T-helper 2 cell (primary cell): ENCODE measurements around the gene CEACAM1.
"Not testable (repeated sequence)": the region's sequence is repeated elsewhere in the genome, so short reads cannot be mapped to it uniquely, and the experiment has no call there.

Experiments
- DNase-seq, 5 experiments: peaks; one replicate each; pipeline versions ENCODE4 v3.0.0 to v3.0.0-alpha.2; 2012 to 2022

Gene CEACAM1

DNA sequence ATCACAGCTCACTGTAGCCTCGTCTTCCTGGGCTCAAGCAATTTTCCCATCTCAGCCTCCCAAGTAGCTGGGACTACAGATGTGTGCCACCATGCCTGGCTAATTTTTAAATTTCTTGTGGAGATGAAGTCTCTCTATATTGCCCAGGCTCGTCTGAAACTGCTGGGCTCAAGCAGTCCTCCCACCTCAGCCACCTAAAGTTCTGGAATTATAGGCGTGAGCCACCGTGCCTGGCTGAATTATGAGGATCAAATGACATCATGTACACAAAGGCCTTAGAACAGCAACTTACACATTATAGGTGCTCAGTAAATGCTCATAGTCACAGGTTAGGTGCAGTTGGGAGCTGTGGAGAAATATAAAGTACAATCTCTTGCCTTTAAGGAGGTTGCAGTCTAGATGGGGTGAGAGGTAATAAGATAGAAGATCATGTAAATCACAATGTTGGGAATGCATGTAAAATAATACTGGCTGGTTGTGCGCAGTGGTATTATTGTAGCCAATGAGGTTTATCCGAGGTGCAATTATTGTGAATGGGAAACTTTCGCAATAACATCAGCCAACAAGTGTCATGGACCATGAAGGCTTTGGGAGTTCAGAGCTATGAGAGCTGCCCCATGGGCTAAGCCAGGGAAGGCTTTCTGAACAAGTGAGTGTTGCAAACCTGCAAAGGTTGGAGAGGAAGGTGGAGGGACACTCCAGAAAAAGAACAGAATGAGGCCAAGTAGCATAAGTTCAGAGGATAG lies 55.7 kb downstream of the CEACAM1 start:
- no peak for DNase-seq

DNA sequence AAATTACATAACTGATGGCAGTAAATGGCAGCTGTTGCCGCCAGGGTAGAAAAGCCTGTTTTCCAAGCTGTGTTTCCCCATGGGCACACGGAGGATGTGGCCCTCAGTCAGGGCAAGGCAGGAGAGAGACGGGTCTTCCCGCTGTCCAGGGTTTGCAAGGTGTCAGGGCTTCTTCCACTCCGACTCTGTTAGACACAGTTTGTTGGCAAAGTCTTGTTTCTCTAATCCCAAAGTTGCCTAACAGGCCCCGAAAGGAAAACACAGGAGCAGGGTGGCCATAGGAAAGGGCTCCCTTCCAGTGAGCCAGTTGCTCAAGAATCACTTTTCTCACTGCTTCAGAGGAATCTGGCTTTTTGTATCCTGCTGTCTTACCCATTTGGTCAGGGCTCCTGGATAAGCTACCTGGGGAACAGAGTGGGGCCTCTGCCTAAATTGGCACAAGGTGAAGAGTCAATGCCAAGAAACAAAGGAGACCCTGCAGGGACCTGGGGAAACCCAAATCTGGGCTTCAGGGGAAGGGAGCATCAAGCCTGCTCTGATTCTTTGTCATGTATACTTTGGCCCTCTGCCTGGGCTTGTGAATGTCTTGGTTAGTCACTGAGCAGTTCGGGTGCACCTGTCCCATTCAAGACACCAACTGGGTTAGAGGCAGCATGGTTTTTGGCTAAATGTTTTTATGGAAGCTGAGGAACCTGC lies 56.6 kb downstream of the CEACAM1 start:
- DNase-seq: no peak

DNA sequence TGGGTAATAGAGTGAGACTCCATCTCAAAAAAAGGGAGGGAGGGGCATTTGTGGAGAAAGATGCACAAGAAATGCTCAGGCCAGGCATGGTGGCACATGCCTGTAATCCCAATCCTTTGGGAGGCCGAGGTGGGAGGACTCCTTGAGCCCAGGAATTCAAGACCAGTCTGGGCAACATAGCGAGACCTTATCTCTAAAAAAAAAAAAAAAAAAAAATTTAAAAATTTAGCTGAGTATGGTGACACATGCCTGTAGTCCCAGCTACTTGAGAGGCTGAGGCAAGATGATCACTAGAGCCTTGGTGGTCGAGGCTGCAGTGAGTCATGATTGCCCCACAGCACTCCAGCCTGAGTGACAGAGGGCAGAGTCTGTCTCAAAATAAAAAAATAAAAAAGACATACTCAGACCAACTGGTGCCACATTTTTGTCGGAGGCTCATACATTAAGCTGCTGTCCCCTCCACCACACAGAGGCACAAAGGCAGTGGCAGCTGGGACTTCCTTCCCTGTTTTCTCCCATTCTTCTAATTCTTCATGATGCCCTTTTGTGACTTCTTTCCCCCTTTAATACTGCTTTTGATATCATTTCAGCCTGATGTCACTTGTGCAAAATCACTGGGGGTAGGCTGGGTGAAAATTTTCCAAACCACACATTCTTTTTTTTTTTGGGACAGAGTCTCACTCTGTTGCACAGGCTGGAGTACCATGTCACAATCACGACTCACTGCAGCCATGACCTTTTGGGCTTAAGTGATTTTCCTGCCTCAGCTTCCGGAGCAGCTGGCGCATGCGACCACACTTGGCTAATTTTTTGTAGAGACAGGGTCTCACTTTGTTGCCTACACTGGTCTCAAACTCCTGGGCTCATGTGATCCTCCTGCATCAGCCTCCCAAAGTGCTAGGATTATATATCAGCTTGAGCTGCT lies 58.7 kb downstream of the CEACAM1 start:
- DNase-seq: no peak

DNA sequence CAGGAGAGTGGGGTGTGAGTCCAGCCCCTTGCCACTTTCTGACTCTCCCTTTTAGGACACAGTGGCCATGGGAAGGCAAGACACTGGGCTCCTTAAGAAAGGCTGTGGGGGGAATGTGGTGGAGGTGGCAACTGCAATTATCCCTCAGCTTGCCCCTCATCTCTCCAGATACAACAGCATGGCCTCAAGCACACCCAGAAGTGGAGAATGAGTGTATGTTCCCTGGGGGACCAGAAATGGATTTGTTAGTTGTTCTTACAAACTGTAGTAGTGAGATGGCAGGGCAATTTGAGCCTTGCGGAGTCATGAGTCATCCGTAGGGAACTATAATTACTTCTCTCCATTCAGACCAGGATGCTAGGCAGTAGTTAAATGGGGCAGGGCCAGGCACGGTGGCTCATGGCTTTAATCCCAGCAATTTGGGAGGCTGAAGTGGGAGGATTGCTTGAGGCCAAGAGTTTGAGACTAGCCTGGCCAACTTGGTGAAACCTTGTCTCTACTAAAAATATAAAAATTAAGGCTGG lies 59.9 kb downstream of the CEACAM1 start:
- DNase-seq: no peak

DNA sequence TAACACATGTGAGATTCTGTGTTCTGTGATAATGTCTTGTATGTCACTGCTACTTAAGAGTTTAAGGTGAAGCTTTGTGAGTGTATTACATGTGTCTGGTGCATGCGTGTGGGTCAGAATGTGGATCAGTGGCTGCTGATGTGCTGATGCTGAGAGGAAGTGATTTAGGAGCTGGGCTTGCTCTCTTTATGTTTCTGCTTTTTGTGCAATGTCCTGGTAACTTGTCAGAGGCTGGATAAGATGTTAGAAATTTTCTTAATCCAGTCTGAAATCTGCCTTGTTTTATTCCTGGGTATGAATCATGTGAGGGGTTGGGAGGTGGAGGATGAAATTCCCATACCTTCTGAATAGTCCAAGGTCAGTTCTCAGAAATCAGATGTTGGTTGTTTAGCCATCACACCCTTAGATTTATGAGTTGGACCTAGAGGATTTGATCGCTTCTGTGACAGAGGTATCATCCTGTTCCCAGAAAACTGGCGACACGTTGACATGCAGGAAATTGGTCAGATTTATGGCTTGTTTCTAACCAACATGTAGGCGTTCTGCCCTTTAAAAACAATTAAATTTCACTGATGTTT lies 61.0 kb downstream of the CEACAM1 start:
- DNase-seq: no peak

DNA sequence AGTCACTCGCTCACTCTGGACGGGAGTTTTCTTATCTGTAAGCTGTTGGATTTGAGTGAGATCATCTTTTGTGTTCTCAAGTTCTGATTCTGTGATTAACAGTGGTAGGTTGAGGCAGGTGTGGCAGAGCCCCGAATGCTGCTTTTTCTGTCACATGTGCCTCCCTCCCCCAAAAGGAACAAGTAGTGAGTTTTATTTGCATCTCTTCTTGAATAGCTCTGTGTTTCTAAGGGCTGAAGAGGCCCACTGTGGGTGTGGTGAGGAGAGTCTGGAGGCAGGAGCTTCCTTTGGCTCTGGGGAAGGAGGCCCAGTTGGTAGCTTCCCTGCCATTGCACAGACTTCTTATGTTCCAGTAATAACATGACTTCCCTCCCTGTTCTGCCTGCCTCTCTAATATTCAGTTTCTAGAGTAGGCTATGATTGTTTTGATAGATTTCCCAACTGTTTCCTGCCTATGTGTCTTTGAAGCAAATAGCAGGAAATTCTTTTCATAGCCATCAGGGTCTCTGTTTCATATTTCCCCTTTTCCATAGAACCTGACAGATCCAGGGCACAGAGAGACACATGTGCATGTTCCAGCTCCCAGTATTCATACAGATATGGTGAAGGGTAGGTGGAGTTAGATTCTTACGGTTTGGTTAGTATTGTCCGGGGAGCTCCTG lies 61.6 kb downstream of the CEACAM1 start:
- no peak for DNase-seq

DNA sequence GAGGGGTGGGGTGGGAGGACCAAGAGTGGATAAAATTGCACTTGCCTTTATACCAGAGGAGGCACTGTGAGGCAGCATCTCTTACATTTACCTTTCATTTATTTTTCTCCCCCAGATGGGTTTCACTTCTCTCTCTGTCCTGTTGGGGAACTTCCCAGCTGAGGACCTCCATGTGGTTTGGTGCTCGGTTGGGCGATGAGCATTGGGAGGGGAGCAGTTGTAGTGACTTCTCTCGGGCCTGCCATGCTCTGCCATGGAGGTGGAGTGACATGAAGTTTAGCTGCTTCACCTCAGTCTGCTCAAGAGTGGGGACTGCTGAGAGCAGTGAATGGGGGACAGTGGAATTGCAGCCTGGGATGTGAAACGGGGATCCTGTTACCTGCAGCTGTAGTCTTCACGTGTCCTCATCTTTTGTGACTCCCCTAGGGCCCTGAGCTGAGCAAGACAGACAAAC lies 62.4 kb downstream of the CEACAM1 start:
- DNase-seq: no peak

DNA sequence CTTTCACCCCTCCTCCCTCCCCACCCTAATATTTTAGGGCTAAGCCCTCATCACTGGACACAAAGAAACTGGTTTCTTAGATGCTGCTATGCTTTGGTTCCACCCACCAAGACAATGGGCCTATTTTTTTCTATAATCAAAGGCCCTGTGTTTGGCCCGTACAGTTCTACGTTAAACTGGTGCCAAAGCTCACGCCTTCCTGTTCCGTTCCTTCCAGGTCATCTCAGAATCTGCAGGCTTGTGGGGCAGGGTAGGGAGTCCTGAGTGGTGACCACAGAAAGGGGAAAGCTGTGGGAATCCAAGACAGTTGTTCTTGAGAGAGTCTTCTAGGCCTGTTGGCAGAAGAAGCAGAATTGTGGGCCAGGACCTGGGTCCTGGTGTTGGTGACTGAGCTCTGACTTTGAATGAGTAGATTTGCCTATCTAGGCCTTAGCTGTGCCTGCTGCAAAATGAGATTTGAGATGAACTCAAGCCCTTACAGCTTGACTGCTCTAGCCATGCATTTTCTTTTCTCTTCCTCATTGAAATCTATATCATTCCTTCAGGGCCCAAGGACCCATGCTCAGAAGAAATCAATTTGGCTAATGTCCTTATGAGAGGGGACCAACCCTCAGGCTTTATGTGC lies 66.5 kb downstream of the CEACAM1 start:
- no peak for DNase-seq

DNA sequence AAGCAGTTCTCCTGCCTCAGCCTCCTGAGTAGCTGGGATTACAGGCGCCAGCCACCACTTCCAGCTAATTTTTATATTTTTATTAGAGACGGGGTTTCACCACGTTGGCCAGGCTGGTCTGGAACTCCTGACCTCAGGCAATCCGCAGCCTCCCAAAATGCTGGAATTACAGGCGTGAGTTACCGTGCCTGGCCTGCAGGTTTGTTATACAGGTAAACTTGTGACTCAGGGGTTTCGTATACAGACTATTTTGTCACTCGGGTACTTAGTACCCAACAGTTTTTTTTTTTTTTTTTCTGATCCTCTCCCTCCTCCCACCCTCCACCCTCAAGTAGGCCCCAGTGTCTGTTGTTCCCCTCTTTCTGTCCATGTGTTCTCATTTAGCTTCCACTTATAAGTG lies 67.0 kb downstream of the CEACAM1 start:
- DNase-seq: not testable (repeated sequence)

DNA sequence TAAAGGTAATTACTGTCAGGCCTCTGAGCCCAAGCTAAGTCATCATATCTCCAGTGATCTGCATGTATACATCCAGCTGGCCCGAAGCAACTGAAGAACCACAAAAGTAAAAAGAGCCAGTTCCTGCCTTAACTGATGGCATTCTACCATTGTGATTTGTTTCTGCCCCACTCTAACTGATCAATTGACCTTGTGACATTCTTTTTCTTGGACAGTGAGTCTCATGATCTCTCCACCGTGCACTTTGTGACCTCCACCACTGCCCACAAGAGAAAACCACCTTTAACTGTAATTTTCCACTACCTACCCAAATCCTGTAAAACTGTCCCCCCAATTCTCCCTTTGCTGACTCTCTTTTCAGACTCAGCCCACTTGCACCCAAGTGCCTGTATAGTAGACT lies 68.4 kb downstream of the CEACAM1 start:
- DNase-seq: no peak
